H4 (cell line): ENCODE results near the gene ARRB1. TPM values are rescaled to one million over a fixed set of nuclear protein-coding genes. Genes with fewer than 3 reads are reported as not detected.
A peak's percentile ranks its signal among the peaks of the same experiment; 100 is the strongest.

Source experiments
- DNase-seq: peaks from one replicate; pipeline ENCODE4 v3.0.0-alpha.2; 2015; ENCODE audit warnings: low spot score
- total RNA-seq: library from RNA; depleted of rRNA; stranded (reverse); fragments of >200 nt; shearing (Covaris generic); gene quantifications from 2 replicates; pipeline ENCODE4 v1.2.3, GENCODE V29; 2014; rRNA removed

ARRB1 gene
- total RNA-seq, 1 experiment from 2014 or later, result 9.3 TPM

GRCh38 chr11:75233754-75234172 is 117.7 kb downstream of the ARRB1 start:
- peak; percentile 35 for DNase-seq

- no peak for DNase-seq
Measured at GRCh38 chr11:75230621-75231020, 120.8 kb downstream of the ARRB1 start.

GRCh38 chr11:75229466-75229865 is 122.0 kb downstream of the ARRB1 start:
- no peak for DNase-seq

- no peak for DNase-seq
Measured at GRCh38 chr11:75225794-75226193, 125.7 kb downstream of the ARRB1 start.

- peak; percentile 22 for DNase-seq
Measured at GRCh38 chr11:75223954-75224643, 127.4 kb downstream of the ARRB1 start.

GRCh38 chr11:75219869-75220268 is 131.6 kb downstream of the ARRB1 start:
- no peak for DNase-seq

GRCh38 chr11:75214843-75215242 is 136.6 kb downstream of the ARRB1 start:
- no peak for DNase-seq

GRCh38 chr11:75214411-75214821 is 137.0 kb downstream of the ARRB1 start:
- peak; percentile 61 for DNase-seq

Other genes starting within 250 kb of the ARRB1 start
- 3.0 TPM in 1 of 2 replicates, not detected in the other for gene SLCO2B1, start 200.6 kb downstream of the ARRB1 start, total RNA-seq
- not detected in 2 replicates for gene TPBGL, start 110.9 kb downstream of the ARRB1 start, total RNA-seq
- 2,042 and 2,419 TPM in 2 replicates for gene RPS3, start 47.9 kb upstream of the ARRB1 start, total RNA-seq
- not detected in 2 replicates for gene KLHL35, start 81.5 kb upstream of the ARRB1 start, total RNA-seq
- 6.8 and 8.0 TPM in 2 replicates for gene GDPD5, start 174.3 kb upstream of the ARRB1 start, total RNA-seq
- 986 and 1,416 TPM in 2 replicates for gene SERPINH1, start 210.6 kb upstream of the ARRB1 start, total RNA-seq